Cardiac muscle cell (in vitro differentiated cells and primary cell): Measurements from ENCODE around the gene PROX1. TPM values are rescaled to one million over a fixed set of nuclear protein-coding genes. Genes with fewer than 3 reads are reported as not detected.

Source experiments
- DNase-seq, 2 donors: peaks; one replicate each; pipeline versions ENCODE4 v3.0.0 to v3.0.0-alpha.2; 2010 to 2017; ENCODE audit warnings: low read depth in 1 of 2, low spot score in 1 of 2
- H3K27ac ChIP-seq: fragments of 200-600 bp; sonication (generic); 2 replicates; pipeline ENCODE4 v1.5.1; 2016
- H3K27me3 ChIP-seq: fragments of 200-600 bp; sonication (generic); 2 replicates; pipeline ENCODE4 v1.6.0; 2016; ENCODE audit warnings: control low read depth
- H3K36me3 ChIP-seq: fragments of 200-600 bp; sonication (generic); 2 replicates; pipeline ENCODE4 v1.5.1; 2016; ENCODE audit warnings: control low read depth
- H3K4me1 ChIP-seq: fragments of 200-600 bp; sonication (generic); 2 replicates; pipeline ENCODE4 v1.8.1; 2017; ENCODE audit warnings: low read depth, mild to moderate bottlenecking, mixed run types
- H3K4me3 ChIP-seq: fragments of 200-600 bp; sonication (generic); 2 replicates; pipeline ENCODE4 v1.5.1; 2016; ENCODE audit warnings: mild to moderate bottlenecking
- H3K9me3 ChIP-seq: fragments of 200-600 bp; sonication (generic); 2 replicates; pipeline ENCODE4 v1.5.1; 2017; ENCODE audit warnings: low read depth, mild to moderate bottlenecking, control low read depth
- CTCF ChIP-seq: IDR thresholded peaks from 2 replicates; pipeline ENCODE4 v1.5.1; 2012; ENCODE audit warnings: low read depth, mild to moderate bottlenecking, low read length
- polyA plus RNA-seq: library from polyadenylated mRNA; unstranded; fragments of >200 nt; fragmentation: Nextera tagmentation; extraction: Ambion mirVana; gene quantifications from 2 replicates; pipeline ENCODE4 v1.2.1, GENCODE V29; 2016
- total RNA-seq: library from RNA; depleted of rRNA; stranded (reverse); fragments of >200 nt; gene quantifications from 2 replicates; pipeline ENCODE4 v1.2.3, GENCODE V29; 2016

PROX1 gene
- total and polyA plus RNA-seq, 2 experiments from 2014 or later: 10.1 to 28.7 TPM

- peaks cover 34% of the 10 kb centered on the region for H3K4me1 ChIP-seq
- no peak overlapping the region for H3K27ac ChIP-seq
- peaks cover 11% of the 10 kb centered on the region for H3K27me3 ChIP-seq
- no peak for TF ChIP-seq CTCF
- DNase-seq: peak in 1 of 2 donors; percentile 49
- no peak overlapping the region for H3K4me3 ChIP-seq
- H3K36me3 ChIP-seq: no peaks in the 10 kb centered on the region
- no peaks in the 10 kb centered on the region for H3K9me3 ChIP-seq
Measured at GRCh38 chr1:213979751-213980586, 7.8 kb upstream of the PROX1 start.

- no peak for DNase-seq
- peaks cover 14% of the 10 kb centered on the region for H3K27me3 ChIP-seq
- H3K4me1 ChIP-seq: peaks cover 36% of the 10 kb centered on the region
- TF ChIP-seq CTCF: no peak
- no peak overlapping the region for H3K27ac ChIP-seq
- no peaks in the 10 kb centered on the region for H3K9me3 ChIP-seq
- no peak overlapping the region for H3K4me3 ChIP-seq
- no peaks in the 10 kb centered on the region for H3K36me3 ChIP-seq
Measured at GRCh38 chr1:213980906-213981305, 6.9 kb upstream of the PROX1 start.

GRCh38 chr1:213982289-213982671 is 5.5 kb upstream of the PROX1 start:
- TF ChIP-seq CTCF: no peak
- no peak overlapping the region for H3K27ac ChIP-seq
- no peaks in the 10 kb centered on the region for H3K36me3 ChIP-seq
- peaks cover 31% of the 10 kb centered on the region for H3K4me1 ChIP-seq
- H3K9me3 ChIP-seq: no peaks in the 10 kb centered on the region
- no peak for DNase-seq
- peaks cover 21% of the 10 kb centered on the region for H3K27me3 ChIP-seq
- H3K4me3 ChIP-seq: peak overlapping the region; percentile 33

GRCh38 chr1:213982672-213983492 is 4.9 kb upstream of the PROX1 start:
- peak in 1 of 2 donors; percentile 84 for DNase-seq
- Histone ChIP-seq H3K27me3 (peaks cover 21% of the 10 kb centered on the region), H3K36me3 (no peaks in the 10 kb centered on the region), H3K4me3 (peak overlapping the region; percentile 33), H3K27ac (no peak overlapping the region), H3K9me3 (no peaks in the 10 kb centered on the region), H3K4me1 (peaks cover 25% of the 10 kb centered on the region)
- TF ChIP-seq CTCF: no peak

- DNase-seq: no peak
- Histone ChIP-seq H3K4me3 (no peak overlapping the region), H3K9me3 (no peaks in the 10 kb centered on the region), H3K4me1 (peaks cover 16% of the 10 kb centered on the region), H3K27ac (no peak overlapping the region), H3K36me3 (no peaks in the 10 kb centered on the region), H3K27me3 (peaks cover 21% of the 10 kb centered on the region)
- no peak for TF ChIP-seq CTCF
Measured at GRCh38 chr1:213983493-213984386, 4.0 kb upstream of the PROX1 start.
